ENCODE measurements around the gene CYP24A1. TPM values are rescaled to one million over a fixed set of nuclear protein-coding genes. Genes with fewer than 3 reads are reported as not detected.

The CYP24A1 gene
- polyA plus RNA-seq, 3 donors, result not detected

- Mint-ChIP-seq H3K27ac (peak within 1 kb of the TSS; percentile 98 to 100 (median 100)), H3K27me3 (ENCODE audit: low read depth in 3 of 3) (no peaks in the 10 kb centered on the region), H3K36me3 (peaks cover 0 to 8% of the 10 kb centered on the region in 2 donors), H3K4me1 (peaks cover 30% of the 10 kb centered on the region), H3K9me3 (no peaks in the 10 kb centered on the region), H3K4me3 (peak within 1 kb of the TSS; percentile 81 to 97)
- no peaks in the 10 kb centered on the region for H3K9me3 ChIP-seq (replicated peaks in 1 of 2; ENCODE audit: control insufficient read depth in 1 of 2, insufficient read depth in 1 of 2, low read length in 2 of 2)
- peaks cover 20% of the 10 kb centered on the region for H4K20me1 ChIP-seq (ENCODE audit: insufficient read depth, low read length)
- peak within 1 kb of the TSS; percentile 97 for H2AFZ ChIP-seq (ENCODE audit: insufficient read depth, low read depth, low read length, poor library complexity, severe bottlenecking)
- peak within 1 kb of the TSS; percentile 96 for H3K4me2 ChIP-seq (replicated peaks; ENCODE audit: extremely low read depth, low read length, poor library complexity, severe bottlenecking)
- H3K4me1 ChIP-seq (ENCODE audit: control insufficient read depth in 1 of 2, insufficient read depth in 2 of 2, low read length in 2 of 2), result peaks cover 20 to 24% of the 10 kb centered on the region in 2 donors
- H3K27ac ChIP-seq (ENCODE audit: low read depth in 1 of 2, low read length in 2 of 2), result peak within 1 kb of the TSS; percentile 64 to 99
- peak within 1 kb of the TSS; percentile 66 to 94 (median 74) for H3K4me3 ChIP-seq (replicated peaks in 1 of 3; ENCODE audit: low read depth in 2 of 3, low read length in 3 of 3)
- WGBS (ENCODE audit: insufficient coverage), result under 1% methylated on average over 69 of the region's 76 CpGs
- intact Hi-C loops (cut with micrococcal nuclease), result loop anchor here in 1 of 2 donors (5.0 kb wide), 1 partner anchor 261 kb away; no protein-coding TSS in a partner anchor
- peak; percentile 70 to 78 (median 72) for DNase-seq
- peaks cover 0 to 7% of the 10 kb centered on the region in 2 donors for H3K36me3 ChIP-seq (replicated peaks in 1 of 2; ENCODE audit: control insufficient read depth in 1 of 2, insufficient read depth in 2 of 2, low read length in 2 of 2)
- H3K79me2 ChIP-seq (ENCODE audit: insufficient read depth, low read length), result peaks cover 43% of the 10 kb centered on the region
- peak; percentile 82 for TF ChIP-seq CTCF (IDR thresholded peaks at IDR 0.05)
- no peaks in the 10 kb centered on the region for H3K27me3 ChIP-seq (ENCODE audit: control insufficient read depth in 2 of 2, insufficient read depth in 2 of 2, low read length in 2 of 2)
- peak within 1 kb of the TSS; percentile 96 for H3K9ac ChIP-seq (ENCODE audit: insufficient read depth, low read length, poor library complexity, severe bottlenecking)
Measured at GRCh38 chr20:54207743-54208547, 34.2 kb upstream of the CYP24A1 start, which contains the start of gene PFDN4. PFDN4 (plus strand) TSS chr20:54208087; CDS start chr20:54208101, 14 bp downstream.

- intact Hi-C loops (cut with micrococcal nuclease), result loop anchor here in 1 of 2 donors (5.0 kb wide), 1 partner anchor 260 kb away; no protein-coding TSS in a partner anchor
Measured at GRCh38 chr20:54207053-54207742, 33.4 kb upstream of the CYP24A1 start.

More at GRCh38 chr20:54207053-54207742, 33.4 kb upstream of the CYP24A1 start:
- no peak for TF ChIP-seq CTCF (IDR thresholded peaks at IDR 0.05)
- peak overlapping the region in 1 of 2 donors; percentile 99 for H3K27ac ChIP-seq (ENCODE audit: low read depth in 1 of 2, low read length in 2 of 2)
- peak overlapping the region; percentile 97 for H2AFZ ChIP-seq (ENCODE audit: insufficient read depth, low read depth, low read length, poor library complexity, severe bottlenecking)
- H3K36me3 ChIP-seq (replicated peaks in 1 of 2; ENCODE audit: control insufficient read depth in 1 of 2, insufficient read depth in 2 of 2, low read length in 2 of 2), result peaks cover 0 to 7% of the 10 kb centered on the region in 2 donors
- H3K9ac ChIP-seq (ENCODE audit: insufficient read depth, low read length, poor library complexity, severe bottlenecking), result peak overlapping the region; percentile 96
- peaks cover 20 to 26% of the 10 kb centered on the region in 2 donors for H3K4me1 ChIP-seq (ENCODE audit: control insufficient read depth in 1 of 2, insufficient read depth in 2 of 2, low read length in 2 of 2)
- WGBS (ENCODE audit: insufficient coverage), result no CpG with 5 or more reads among the region's 7 CpGs
- H3K79me2 ChIP-seq (ENCODE audit: insufficient read depth, low read length), result peaks cover 35% of the 10 kb centered on the region
- H3K4me2 ChIP-seq (replicated peaks; ENCODE audit: extremely low read depth, low read length, poor library complexity, severe bottlenecking), result peak overlapping the region; percentile 96
- H3K4me3 ChIP-seq (replicated peaks in 1 of 3; ENCODE audit: low read depth in 2 of 3, low read length in 3 of 3), result peak overlapping the region in 1 of 3 experiments; percentile 94
- H4K20me1 ChIP-seq (ENCODE audit: insufficient read depth, low read length), result peaks cover 15% of the 10 kb centered on the region
- H3K27ac Mint-ChIP-seq, result peak overlapping the region in 2 of 7 donors; percentile 98 to 100
- H3K9me3 ChIP-seq (replicated peaks in 1 of 2; ENCODE audit: control insufficient read depth in 1 of 2, insufficient read depth in 1 of 2, low read length in 2 of 2), result no peaks in the 10 kb centered on the region
- H3K27me3 Mint-ChIP-seq (ENCODE audit: low read depth in 3 of 3), result no peaks in the 10 kb centered on the region
- H3K4me1 Mint-ChIP-seq, result peaks cover 31% of the 10 kb centered on the region
- no peaks in the 10 kb centered on the region for H3K9me3 Mint-ChIP-seq
- H3K4me3 Mint-ChIP-seq, result no peak overlapping the region
- no peak for DNase-seq
- H3K36me3 Mint-ChIP-seq, result peaks cover 0 to 8% of the 10 kb centered on the region in 2 donors
- H3K27me3 ChIP-seq (ENCODE audit: control insufficient read depth in 2 of 2, insufficient read depth in 2 of 2, low read length in 2 of 2), result no peaks in the 10 kb centered on the region

All from CD14-positive monocyte (primary cell).